ENCODE data around the gene MSMB.
"Not testable (repeated sequence)": the region's sequence is repeated elsewhere in the genome, so short reads cannot be mapped to it uniquely, and the experiment has no call there.

The MSMB gene

DNA sequence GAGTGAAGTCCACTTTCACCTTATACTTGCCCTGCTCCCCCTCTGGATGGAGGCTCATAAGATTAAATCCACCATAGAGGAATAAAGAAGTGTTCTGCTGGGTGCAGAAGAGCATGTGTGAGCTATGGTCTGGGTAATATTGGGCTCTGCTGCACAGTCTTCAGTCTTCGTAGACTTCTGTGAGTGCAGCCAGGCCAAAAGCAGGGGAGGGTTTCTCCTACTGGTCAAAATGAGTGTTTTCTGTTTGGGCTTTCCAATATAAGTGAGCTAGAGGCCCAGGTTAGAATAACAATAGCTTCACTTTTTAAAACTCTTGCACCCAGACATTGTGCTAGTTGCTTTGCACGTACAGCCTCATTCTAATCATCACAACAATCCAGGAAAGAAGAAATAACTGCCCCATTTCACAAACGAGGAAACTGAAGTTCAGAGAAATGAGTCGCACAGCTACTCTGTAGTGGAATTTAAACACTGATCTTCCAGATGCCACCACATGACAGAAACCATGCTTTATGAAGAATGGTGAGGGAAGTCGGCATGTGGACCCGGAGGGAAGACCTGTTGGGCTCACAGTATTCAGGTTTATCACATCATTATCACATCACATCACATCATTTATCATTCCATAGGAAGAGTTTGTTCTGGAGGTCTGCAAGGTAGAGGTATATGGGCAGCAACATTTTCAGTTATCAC, 23.8 kb upstream of the MSMB start:
- DNase-seq: peak; percentile 48

GRCh38 chr10:46068905-46069304, 22.8 kb upstream of the MSMB start:
- no peak for DNase-seq

DNA sequence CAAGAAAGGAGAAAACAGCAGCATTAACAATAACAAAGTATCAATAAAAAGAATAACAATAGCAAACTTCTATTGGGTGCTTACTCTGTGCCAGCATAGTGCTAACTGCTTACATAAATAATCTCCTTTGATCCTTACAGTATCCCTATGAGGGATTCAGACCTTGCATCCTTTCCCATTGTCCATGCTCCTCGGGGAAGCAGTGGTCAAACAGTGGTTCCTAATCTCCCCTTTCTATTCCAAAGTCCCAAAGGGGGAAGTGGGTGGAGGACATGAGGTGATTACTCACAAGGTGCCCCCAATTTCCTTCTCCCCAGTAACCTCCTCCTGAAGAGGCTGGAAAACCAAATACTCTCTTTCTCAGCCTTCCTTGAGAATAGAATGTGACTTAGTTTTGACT, 22.0 kb upstream of the MSMB start:
- DNase-seq: no peak

GRCh38 chr10:46064269-46064817, 18.3 kb upstream of the MSMB start:
- no peak for DNase-seq

GRCh38 chr10:46062723-46063428, 16.8 kb upstream of the MSMB start:
- DNase-seq: no peak

DNA sequence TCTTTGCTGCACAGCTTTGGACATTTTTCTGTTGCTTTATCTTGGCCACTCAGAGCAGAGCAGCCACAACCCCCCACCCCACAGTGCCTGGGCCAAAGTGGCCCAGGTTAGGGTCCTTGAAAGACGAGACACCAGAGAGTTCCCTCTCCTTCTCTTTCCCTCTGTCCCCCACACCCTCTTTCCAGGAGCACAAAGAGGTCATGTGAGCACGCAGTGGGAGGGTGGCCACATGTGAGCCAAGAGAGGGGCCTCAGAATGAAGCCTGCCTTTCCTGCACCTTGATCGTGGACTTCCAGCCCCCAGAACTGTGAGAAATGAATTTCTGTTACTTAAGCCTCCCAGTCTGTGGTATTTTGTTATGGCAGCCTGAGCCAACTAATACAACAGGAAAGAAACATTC, 14.6 kb upstream of the MSMB start:
- DNase-seq: no peak

GRCh38 chr10:46057927-46058326, 11.9 kb upstream of the MSMB start:
- DNase-seq: not testable (repeated sequence)

GRCh38 chr10:46057038-46057437, 11.0 kb upstream of the MSMB start:
- no peak for DNase-seq

- DNase-seq: no peak
Measured at GRCh38 chr10:46055771-46056170, 9.7 kb upstream of the MSMB start.

DNA sequence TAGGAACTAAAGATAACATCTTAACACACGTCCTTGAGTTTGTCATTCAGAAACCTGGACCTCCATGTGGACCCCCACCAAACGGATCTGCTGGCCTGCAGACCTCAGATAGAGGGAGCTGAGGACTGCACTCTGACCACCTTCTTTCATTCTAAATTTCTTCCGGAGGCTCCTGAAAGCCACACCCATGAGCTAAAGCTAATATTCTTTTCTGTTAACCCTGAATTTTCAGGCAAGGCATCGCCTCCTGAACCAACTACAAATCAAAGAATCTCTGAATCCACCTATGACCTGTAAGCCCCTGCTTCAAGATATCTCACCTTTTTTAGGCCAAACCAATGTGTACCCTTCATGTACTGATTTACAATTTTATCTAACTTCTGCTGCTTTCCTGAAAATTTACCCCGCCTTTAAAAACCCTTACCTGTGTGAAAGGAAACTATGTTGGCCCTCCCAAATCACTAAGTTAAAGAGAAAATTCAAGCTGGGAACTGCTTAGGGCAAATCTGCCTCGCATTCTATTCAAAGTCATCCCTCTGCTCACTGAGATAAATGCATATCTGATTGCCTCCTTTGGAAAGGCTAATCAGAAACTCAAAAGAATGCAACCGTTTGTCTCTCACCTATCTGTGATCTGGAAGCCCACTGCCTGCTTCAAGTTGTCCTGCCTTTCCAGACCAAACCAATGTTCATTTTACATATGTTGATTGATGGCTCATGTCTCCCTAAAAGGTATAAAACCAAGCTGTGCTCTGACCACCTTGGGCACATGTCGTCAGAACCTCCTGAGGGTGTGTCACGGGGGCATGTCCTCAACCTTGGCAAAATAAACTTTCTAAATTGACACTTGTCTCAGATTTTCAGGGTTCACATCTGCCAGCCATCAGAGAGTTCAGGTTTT, 7.7 kb upstream of the MSMB start:
- no peak for DNase-seq

DNA sequence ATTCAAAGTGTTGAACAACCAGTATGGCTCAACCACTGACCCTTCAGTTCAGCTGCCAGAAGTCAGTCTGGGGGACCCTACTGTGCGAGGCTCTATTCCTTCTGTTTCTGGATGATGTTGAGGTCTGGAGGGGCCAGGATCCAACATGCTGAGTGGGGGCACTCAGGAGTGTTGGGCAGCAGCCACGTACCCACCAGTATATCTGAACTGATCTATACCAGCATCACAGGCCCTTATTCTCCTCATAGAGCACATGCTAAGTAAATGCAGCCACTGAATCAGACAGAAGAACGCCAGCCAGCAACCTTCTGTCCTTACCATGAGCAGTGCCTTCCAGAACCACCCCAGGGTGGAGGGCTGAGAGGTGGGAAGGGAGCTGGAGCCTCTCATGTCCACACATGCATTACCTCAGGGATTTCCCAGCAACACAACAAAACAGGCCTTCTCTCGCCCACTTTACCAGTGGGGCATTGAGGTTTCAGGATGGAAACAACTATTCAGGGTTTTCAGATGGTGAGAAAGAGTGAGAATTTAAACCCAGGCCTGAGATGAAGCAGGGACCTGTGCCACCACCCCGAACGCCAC, 6.8 kb upstream of the MSMB start:
- no peak for DNase-seq

DNA sequence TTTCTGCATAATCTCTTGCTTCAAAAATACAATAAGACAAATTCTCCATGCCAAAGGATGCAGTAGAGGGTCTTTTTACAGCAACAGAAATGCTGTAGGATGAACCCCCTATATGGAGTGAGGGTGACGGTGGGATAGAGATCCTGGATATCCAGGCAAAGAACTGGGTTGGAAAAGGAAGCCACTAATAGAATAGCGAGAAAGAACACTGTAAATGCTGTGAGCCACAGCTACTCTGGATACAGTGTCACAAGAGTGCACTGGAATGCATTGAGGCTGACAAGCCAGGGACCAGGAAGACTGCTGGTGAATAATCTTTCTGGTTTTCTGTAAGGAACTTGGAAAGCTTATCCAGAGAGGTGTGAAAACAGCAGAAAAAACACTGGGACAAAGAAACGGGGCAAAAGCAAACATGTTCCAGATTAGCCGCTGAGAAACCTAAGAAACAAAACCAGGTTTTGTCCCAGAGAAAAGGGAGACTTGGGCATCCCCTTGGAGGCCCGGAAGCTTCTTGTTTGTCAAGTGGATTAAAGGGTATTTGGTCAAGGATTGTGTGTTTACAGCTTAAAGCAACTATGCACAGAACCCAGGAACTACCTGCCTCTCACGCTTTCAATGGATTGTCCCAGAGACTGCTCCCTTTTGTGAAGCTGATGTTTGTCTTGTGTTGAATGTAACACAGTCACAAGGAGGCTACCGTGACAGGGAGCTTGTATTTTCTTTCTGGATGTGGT, 6.2 kb upstream of the MSMB start:
- no peak for DNase-seq

GRCh38 chr10:46050941-46051623, 5.0 kb upstream of the MSMB start:
- peak; percentile 60 for DNase-seq

GRCh38 chr10:46049497-46049831, 3.4 kb upstream of the MSMB start:
- not testable (repeated sequence) for DNase-seq

DNA sequence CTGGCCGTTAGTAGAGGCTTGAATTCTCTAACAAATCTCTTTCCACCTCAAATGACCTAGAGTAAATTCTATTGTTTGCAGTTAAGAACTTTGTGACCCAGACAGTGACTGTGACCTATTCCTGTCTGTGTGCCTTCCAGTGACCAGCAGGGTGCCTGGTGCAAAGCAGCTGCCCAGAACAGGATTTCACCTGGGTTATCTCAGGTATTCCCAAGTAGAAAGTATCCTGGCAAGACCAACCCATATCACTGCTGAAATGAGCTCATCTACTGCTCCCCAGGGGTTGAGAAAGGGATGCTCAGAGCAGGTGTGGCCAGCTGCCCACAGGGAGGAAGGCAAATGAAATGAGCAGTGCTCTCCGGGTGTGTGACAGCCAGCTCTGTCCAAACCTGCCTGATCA, 2.1 kb upstream of the MSMB start:
- DNase-seq: no peak

- no peak for DNase-seq
Measured at GRCh38 chr10:46042527-46042926, 3.5 kb downstream of the MSMB start.

DNA sequence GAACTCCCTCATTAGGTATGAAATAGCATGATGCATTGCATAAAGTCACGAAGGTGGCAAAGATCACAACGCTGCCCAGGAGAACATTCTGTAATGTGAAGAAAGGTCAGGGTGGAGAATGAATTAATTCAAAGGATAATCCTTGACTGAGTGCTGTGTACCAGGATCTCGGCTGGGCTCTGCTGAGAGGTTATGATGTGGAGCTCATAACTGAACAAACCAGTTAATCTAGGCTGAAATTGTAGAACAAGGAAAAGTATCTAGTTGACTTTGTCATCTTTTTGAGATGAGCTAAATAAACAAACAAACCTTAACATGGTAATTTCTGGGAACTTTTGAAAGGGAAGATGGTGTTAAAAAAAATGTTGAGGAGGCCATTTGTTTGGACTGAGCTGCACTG, 6.1 kb downstream of the MSMB start:
- DNase-seq: no peak

DNA sequence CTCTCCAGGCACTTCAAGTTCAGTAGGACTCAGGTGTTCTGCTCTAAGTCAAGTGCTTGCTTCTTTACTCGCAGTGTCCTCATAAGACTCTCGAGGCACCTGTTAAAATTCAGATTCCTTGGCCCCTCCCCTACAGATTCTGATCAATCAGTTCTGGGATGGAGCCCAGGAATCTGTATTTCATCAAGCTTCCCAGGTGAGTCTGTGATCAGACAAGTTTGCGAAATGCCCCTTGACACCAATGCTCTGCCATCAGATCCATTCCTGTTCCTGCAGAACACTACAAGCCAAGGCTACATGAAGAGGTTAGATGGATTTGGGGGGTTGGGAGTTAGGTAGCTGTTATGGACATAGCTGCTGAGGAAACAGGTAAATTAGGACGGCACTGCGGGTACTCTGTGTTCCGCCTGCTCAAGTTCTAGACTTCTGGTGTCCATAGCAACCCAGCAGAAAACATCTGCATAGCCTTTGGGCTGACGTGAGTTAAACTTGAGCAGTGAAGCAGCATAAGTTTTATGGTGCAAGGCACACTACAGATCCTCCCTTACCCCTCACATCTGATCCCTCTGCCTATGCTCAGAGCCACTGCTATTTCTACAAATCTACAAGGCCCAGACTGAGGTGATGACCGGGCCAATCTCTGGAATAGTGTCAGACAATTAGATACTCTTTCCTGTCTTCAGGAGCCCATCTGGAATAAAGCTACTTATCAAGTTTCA, 8.8 kb downstream of the MSMB start:
- DNase-seq: no peak

- DNase-seq: no peak
Measured at GRCh38 chr10:46035923-46036849, 9.9 kb downstream of the MSMB start.

GRCh38 chr10:46033602-46034011, 12.5 kb downstream of the MSMB start:
- peak; percentile 78 for DNase-seq
